ENCODE measurements around the gene SH3RF3.

Gene SH3RF3

GRCh38 chr2:109513749-109514588 lies 385.0 kb downstream of the SH3RF3 start:
- no peak for DNase-seq (ENCODE audit: low read depth in 2 of 2, low spot score in 1 of 2)

- DNase-seq (ENCODE audit: low read depth in 2 of 2, low spot score in 1 of 2): no peak
Measured at GRCh38 chr2:109514857-109515256, 385.9 kb downstream of the SH3RF3 start.

GRCh38 chr2:109516445-109517117 lies 387.6 kb downstream of the SH3RF3 start:
- no peak for DNase-seq (ENCODE audit: low read depth in 2 of 2, low spot score in 1 of 2)

GRCh38 chr2:109517118-109517889 lies 388.3 kb downstream of the SH3RF3 start:
- no peak for DNase-seq (ENCODE audit: low read depth in 2 of 2, low spot score in 1 of 2)

GRCh38 chr2:109519513-109519912 lies 390.5 kb downstream of the SH3RF3 start:
- no peak for DNase-seq (ENCODE audit: low read depth in 2 of 2, low spot score in 1 of 2)

- DNase-seq (ENCODE audit: low read depth in 2 of 2, low spot score in 1 of 2): no peak
Measured at GRCh38 chr2:109521233-109522062, 392.4 kb downstream of the SH3RF3 start.

- DNase-seq (ENCODE audit: low read depth in 2 of 2, low spot score in 1 of 2): no peak
Measured at GRCh38 chr2:109522063-109522374, 393.0 kb downstream of the SH3RF3 start.

- no peak for DNase-seq (ENCODE audit: low read depth in 2 of 2, low spot score in 1 of 2)
Measured at GRCh38 chr2:109523121-109523520, 394.1 kb downstream of the SH3RF3 start.

- DNase-seq (ENCODE audit: low read depth in 2 of 2, low spot score in 1 of 2): no peak
Measured at GRCh38 chr2:109523536-109524361, 394.7 kb downstream of the SH3RF3 start.

- no peak for DNase-seq (ENCODE audit: low read depth in 2 of 2, low spot score in 1 of 2)
Measured at GRCh38 chr2:109525836-109526235, 396.8 kb downstream of the SH3RF3 start.

GRCh38 chr2:109526442-109526970 lies 397.5 kb downstream of the SH3RF3 start:
- no peak for DNase-seq (ENCODE audit: low read depth in 2 of 2, low spot score in 1 of 2)

- no peak for DNase-seq (ENCODE audit: low read depth in 2 of 2, low spot score in 1 of 2)
Measured at GRCh38 chr2:109527079-109527478, 398.1 kb downstream of the SH3RF3 start.

- no peak for DNase-seq (ENCODE audit: low read depth in 2 of 2, low spot score in 1 of 2)
Measured at GRCh38 chr2:109527846-109528705, 399.1 kb downstream of the SH3RF3 start.

- no peak for DNase-seq (ENCODE audit: low read depth in 2 of 2, low spot score in 1 of 2)
Measured at GRCh38 chr2:109528811-109529501, 400.0 kb downstream of the SH3RF3 start.

GRCh38 chr2:109529532-109530449 lies 400.8 kb downstream of the SH3RF3 start:
- no peak for DNase-seq (ENCODE audit: low read depth in 2 of 2, low spot score in 1 of 2)

GRCh38 chr2:109530712-109531111 lies 401.7 kb downstream of the SH3RF3 start:
- no peak for DNase-seq (ENCODE audit: low read depth in 2 of 2, low spot score in 1 of 2)

- DNase-seq (ENCODE audit: low read depth in 2 of 2, low spot score in 1 of 2): no peak
Measured at GRCh38 chr2:109531221-109531620, 402.2 kb downstream of the SH3RF3 start.

Data from stimulated activated CD8-positive, alpha-beta memory T cell treated with anti-CD3 and anti-CD28 coated beads, Interleukin-4, amount 100 ng/mL, for 4 hours (primary cell).